HG03439 (cell line): ENCODE measurements around the gene KBTBD13.
"Not testable (repeated sequence)": the region's sequence is repeated elsewhere in the genome, so short reads cannot be mapped to it uniquely, and the experiment has no call there.

Experiments
- ATAC-seq: cut with Tn5 transposase; IDR thresholded peaks from one replicate; pipeline ENCODE4 v1.9.1; 2021; ENCODE audit warnings: mild to moderate bottlenecking, moderate library complexity; ENCODE audit not compliant: unreplicated experiment

The KBTBD13 gene

DNA sequence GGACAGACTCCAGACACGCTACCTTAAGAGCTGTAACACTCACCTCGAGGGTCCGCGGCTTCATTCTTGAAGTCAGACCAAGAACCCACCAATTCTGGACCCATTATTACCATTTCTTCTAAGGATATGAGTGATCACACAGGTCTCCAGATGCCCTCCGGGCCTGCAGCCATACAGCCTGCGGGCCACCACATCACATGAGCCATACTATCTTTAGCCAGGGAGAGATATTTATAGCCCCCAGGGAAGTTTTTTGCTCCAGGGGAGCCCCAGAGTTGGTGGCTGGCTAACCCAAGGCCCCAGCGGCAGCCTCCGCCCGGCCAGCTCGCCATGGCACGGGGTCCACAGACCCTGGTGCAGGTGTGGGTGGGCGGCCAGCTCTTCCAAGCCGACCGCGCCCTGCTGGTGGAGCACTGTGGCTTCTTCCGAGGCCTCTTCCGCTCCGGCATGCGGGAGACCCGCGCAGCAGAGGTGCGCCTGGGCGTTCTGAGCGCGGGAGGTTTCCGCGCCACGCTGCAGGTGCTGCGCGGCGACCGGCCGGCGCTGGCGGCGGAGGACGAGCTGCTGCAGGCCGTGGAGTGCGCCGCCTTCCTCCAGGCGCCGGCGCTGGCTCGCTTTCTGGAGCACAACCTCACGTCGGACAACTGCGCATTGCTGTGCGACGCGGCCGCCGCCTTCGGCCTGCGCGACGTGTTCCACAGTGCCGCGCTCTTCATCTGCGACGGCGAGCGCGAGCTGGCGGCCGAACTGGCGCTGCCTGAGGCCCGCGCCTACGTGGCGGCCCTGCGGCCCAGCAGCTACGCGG, at the start of gene KBTBD13:
Gene KBTBD13 (plus strand): TSS at position 261 of the 805 bp plus-strand sequence. CDS start 70 bp downstream, at position 331.
- no peak for ATAC-seq

DNA sequence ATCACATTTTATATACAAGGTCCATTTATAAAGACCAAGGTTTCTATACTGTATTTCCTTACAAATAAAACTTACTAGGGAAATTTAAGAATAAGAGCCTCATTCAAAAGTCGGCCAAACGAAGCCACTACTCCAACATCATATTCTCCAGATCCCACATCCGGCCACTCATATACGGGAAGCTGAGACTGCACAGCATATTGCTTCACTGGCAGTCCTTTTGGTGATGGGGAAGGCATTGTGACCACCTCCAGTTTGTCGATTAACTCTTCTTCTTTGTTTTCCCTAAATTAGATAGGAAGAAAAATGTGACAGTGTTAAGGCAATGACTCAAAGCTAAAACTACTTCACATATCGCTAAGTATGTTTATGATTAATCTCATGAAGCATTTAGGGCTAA, 49.8 kb upstream of the KBTBD13 start:
- ATAC-seq, result no peak

DNA sequence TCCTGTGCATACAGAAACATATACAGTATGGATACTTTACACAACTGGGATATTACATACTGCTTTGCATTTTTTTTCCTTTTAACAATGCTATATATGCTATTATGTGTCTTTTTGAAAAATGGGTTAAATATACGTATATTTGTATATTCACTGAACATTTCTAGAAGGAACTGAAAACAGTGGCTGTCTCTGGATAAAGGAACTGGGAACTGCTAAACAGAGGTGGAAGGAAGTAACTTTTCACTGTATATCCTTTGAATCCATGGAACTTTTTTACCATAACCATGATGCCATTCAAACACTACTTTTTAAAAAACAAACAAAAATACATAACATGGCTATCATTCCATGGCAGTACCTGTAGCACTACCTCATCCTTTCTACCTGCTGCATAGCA, 49.0 kb upstream of the KBTBD13 start:
- no peak for ATAC-seq

DNA sequence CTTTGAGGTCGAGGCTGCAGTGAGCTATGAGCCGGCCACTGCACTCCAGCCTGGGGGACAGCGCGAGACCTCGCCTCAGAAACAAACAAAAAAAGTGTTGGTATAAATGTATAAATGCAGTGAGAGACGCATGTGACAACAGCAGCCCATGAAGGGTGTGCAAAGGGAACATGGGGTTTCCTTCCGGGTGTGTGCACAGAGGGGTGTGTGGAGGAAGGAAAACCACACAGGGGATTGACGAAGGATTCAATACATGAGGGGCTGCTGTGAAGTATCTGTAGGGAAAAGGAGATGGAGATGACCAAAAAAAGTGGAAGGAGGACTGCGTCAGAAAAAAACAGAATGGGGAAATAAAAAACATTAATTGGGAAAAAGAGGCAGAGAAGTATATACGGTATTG, 48.2 kb upstream of the KBTBD13 start:
- no peak for ATAC-seq

DNA sequence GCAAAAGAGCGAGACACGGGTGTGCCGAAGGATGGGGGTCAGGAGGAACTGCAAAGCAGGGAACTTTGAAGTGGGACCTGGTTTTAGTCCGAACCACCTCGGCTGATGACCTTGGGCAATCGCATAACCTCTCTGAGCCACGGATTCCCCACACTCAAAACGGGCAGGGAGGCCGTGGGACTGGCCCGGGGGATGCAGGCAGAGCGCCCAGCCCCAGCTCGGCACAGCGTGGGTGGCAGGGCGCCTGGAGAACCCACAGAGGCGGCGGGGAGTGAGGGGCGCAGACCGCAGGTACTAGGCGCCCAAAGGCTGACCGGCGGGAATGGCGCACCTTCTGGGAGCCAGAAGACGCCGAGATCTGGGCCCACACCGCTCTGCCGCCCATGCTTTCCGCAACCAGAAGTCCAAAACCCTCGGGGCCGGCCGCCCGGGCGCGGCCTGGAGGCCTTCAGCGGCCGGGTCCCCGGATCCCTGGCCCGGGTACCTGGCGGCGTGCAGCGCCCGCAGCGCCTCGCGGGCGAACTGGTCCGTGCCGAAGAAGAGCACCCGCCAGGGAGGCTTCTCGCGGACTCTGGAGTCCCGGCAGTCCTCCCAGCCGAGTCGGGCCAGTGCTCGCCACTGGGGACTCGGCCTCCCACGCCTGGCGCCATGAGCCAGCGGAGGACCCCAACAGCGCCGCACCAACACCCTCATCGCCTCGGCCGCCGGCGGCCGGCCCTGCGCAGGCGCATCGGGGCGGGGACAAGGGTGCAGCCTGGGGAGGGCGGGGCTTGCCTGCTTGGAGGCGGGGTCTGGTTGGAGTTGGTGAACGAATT, 47.4 kb upstream of the KBTBD13 start, which contains the start of gene MTFMT:
Gene MTFMT (minus strand): TSS at position 719 of the 815 bp plus-strand sequence. CDS start 26 bp downstream, at position 693.
- ATAC-seq, result peak; percentile 65

DNA sequence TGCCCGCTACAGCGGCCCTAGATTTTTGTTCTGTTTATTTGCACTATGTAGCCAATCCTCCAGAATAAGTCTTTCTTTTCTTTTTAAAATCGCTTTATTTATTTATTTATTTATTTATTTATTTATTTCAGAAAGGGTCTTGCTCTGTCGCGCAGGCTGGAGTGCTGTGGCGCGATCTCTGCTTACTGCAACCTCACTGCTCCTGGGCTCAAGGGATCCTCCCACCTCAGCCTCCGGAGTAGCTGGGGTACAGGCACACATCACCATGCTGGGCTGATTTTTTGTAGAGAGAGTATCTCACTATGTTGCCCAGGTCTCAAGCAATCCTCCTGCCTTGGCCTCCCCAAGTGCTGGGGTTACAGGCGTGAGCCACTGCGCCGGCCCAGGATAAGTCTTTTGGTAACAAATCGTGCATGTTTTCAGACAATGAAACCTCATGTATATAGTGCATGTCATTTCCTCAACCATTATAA, 46.8 kb upstream of the KBTBD13 start:
- no peak for ATAC-seq

DNA sequence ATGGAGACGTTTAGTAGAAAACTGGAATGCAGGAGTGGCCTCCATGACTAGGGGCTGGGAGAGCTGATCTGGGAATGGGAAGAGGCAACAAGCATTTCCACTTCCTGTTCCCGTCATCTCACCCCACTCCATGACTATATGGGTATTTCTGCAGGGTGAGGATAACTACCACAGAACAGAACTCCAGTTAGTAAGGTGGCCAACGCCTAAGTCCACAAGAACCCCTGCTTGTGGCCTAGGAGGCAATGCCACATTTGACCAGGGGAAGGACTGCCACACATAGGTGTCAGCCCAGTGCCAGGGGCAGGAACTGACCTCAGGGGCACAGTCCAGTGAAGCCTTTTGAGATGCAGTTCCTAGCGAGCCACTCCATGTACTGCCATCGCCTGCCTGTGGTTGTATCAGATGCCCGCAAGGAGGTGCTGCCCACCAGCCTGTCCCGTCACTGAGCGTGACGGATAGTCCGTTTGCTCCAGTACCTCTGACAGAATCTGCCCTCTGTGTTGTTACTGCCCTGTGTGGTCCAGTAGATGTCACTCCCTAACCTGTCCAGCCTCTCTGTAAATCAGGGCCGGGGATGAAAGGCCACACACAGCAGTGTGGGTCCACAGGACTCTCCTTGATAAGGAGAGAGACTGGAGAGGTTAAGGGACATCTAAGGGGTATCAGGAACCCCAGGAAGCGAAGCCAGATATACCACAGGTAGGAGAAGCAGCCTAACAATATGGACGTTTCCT, 43.6 kb upstream of the KBTBD13 start:
- ATAC-seq, result no peak

DNA sequence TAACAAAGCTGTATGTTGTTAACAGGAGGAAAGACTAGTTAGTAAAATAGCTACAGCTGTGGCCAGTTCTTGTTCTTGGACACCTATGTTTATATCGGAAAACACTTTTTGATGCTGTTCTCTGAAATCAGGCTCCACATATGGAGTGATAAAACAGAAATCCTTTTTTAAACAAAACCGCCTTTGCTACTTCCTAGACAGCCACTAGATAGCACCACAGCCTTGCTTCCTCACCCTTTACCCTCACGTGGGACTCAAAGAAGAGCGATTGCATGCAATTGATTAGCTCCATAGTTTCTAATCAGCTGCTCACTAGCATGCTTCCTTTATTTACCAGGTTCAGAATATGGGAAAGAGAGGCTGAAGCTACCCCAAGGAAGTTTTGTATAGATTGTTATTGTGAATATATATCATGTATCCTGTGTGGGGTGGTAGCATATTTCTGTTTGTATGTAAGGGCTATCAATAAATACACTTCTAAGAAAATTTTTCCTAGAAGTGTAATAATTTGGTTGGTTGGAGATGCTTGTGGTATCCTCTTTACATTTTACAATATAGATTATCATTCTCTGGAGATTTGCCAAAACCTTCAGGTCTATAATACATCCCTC, 42.8 kb upstream of the KBTBD13 start:
- ATAC-seq, result no peak

DNA sequence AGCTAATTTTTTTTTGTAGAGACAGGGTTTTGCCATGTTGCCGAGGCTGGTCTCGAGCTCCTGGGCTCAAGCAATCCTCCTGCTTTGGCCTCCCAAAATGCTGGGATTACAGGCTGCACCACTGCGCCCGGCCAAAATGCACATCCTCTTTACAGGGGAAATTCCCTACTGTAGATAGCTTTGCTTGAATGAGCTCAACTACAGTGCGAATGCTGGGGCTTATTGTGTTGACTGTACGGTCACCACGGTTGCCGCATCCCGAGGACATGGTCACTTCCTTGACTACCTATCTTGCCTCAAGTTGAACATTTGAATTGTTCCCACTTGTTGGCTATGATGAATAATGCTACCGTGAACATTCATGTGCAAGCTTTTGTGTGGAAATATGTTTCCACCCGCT, 41.8 kb upstream of the KBTBD13 start:
- no peak for ATAC-seq

DNA sequence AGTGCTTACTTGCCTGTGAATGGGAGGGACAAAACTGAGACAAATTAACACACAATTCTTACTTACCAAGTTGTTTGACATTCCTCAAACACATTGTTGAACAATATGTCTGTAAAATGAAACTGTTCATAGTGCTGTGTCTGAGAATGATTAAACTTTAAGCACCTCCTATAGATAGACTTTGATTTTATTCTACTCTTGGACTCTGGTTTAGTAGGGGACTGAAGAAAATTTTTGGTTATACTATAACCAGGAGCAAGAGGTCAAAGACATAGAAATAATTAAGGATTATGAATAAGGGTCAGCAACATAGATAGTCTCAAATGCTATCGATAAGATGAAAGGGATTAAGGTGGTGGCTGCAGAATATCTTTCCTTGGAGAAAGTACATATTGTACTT, 39.2 kb upstream of the KBTBD13 start:
- ATAC-seq, result no peak

DNA sequence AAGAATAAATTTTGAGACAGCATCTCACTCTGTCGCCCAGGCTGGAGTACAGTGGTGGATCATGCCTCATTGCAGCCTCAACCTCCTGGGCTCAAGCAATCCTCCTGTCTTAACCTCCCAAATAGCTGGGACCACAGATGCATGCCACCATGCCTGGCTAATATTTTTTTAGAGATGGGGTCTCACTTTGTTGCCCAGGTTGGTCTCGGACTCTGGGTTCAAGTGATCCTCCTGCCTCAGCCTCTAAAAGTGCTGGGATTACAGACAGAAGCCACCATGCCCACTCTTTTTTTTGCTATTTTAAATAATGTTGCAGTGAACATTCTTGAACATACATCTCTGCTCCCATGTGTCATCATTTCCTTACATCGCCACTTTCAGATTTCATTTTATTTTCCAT, 38.1 kb upstream of the KBTBD13 start:
- no peak for ATAC-seq

DNA sequence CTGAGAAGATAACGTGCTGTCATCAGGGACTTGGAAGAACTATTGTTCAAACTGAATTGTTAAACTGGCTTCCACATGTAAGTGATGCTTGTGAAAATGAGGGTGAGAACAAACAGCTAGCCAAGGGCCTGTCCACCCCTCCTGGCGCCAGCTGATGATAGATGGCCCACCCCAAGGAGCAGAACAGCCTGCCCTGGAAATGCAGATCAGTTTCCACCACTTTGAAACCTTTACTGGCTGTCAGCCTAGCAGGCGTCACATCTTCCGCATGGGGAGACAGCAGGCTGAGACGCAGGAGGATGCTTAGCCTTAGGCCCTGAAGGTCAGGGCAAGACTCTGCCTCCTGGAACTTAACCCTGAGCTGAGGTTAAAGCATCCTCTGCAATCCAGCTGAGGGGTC, 37.7 kb upstream of the KBTBD13 start:
- no peak for ATAC-seq

DNA sequence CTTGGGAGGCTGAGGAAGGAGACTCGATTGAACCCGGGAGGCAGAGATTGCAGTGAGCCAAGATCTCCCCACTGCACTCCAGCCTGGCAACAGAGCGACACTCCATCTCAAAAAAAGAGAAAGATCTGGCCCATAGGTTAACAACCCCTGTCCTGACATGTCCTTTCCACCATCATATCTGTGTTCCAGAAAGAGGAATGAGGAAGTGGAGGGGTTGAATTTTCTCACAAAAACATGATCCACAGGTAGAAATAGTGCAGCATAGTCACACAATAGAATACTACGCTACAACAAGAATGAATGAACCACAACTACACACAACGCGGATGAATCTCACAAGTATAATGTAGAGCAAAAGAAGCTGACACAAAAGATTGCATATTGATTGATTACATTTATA, 36.1 kb upstream of the KBTBD13 start:
- no peak for ATAC-seq

DNA sequence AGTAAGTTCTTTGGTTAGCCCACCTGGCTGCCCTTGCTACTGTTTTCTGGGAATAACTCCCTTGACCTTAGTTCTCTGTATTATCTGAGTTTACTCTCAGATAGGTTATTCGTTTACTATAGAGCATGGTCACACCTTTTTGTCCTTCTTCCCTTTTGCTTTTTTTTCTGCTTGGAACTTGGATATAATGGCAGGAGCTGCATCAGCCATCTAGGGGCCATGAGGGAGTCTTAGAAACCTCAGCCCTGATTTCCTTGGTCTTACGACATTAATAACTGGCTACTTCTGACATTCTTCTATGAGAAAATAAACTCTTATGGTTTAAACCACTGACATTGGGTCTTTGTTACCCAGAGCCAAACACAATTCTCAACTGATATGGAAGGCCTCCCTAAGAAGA, 34.8 kb upstream of the KBTBD13 start:
- no peak for ATAC-seq

DNA sequence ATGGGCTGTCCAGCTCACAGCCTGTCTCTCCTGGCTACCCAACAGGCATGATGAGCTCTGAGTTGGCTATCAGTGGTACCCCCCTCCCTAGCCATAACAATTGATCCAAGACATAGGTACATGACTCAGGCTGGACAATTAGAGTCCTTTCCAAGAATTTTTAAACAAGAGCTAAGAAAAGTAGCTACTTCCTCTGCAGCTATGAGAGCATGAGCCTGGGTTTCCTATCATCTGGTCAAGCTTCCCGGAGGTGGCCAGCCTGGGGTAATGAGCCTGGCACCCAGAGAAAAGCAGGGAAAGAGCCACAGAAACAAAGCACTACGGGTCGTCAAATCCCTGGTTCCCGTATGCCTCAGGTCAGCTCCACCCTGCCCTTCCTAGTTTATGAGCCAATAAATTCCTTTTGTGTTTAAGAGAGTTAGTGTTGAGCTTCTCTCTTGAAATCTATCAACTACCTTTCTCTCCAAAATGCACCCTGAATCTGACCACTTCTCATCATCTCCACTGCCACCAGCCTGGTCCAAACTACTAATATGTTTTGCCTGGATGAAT, 33.7 kb upstream of the KBTBD13 start:
- no peak for ATAC-seq

DNA sequence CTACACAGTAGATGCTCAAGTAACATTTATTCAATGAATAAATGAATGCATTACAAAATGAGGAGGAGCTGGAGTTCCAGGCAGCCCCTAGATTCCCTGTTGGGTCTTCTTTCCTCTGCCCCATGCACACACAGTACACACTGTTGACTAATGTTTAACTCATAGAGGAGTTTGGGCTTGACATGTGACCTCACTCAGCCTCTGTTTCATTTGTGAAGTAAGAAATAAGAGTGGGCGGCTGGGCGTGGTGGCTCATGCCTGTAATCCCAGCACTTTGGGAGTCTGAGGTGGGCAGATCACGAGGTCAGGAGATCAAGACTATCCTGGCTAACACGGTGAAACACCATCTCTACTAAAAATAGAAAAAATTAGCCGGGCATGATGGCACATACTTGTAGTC, 32.3 kb upstream of the KBTBD13 start:
- not testable (repeated sequence) for ATAC-seq

DNA sequence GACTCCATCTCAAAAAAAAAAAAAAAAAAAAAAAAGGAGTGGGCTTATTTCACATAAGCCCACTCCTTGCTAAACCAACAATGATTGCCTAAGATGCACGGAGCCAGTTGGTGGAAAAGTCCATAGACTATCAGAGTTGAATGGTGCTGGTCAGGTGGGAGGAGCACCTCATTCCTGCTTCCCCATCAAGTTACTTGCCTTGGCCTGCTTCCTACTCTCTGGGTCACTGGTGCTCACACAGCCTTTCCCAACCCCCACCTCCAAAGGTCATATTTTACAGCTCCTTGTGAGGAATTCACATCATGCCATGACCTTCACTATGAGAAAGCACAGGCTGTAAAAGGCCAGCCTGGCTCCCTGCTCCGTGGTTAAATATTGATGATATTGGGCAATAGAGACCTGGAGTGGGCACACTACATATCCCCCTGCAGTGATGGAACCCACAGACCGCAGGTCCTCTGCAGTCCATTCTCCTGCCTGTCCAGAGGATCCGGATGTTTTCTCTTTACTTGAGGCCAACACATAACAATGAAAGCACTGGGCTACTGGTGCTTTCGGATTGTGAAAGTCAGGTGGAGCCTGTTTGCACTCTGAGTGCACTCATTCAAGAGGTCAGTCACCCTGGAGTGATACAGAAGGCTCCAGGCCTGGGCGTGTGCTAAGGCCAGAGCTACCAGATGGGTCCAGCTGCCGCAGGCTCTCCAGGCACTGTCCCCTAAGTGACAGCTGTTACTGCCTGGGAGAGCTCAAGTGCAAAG, 31.6 kb upstream of the KBTBD13 start, which contains the start of gene SLC51B:
Gene SLC51B (plus strand): TSS at position 664 of the 758 bp plus-strand sequence. CDS start 4,618 bp downstream, outside the sequence.
- ATAC-seq, result no peak

DNA sequence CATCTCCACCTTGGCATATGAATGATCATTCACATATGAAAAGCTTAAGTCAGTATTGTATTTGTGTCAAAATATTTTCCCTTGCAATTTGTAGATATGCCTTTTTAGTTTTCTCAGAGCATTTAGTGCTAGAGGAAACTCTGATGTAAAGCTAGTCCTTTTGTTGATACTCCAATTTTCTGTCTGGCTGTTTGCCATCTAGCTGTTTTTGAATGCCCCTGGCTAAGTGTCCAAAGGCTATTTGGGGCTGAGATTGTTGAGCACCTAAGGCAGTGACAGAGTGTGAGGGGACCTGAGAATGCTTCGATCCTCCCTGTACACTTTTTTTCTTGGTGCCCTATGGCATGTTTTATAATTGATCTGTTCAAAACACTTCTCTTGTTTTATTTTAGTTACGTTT, 28.3 kb upstream of the KBTBD13 start:
- ATAC-seq, result no peak

DNA sequence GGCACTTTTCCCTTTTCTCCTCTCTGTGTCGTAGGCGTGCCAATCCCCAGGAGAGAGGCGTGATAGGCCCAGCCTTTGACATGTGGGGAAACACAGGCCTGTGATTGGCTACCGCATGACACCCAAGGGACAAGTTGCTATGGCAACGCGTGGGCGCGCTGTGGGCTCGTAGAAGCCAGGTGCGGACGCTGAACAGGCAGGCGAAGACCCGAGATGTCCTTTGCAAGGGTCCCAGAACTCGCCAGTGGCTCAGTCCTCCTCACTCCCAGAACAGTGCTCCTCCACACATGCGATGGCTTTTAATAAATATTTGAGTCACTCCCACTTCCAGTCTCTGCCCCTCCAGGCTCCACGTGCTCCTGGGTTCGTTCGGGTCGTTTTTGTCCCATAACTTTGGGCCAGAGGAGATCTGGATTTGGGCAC, 27.1 kb upstream of the KBTBD13 start:
- peak; percentile 85 for ATAC-seq

DNA sequence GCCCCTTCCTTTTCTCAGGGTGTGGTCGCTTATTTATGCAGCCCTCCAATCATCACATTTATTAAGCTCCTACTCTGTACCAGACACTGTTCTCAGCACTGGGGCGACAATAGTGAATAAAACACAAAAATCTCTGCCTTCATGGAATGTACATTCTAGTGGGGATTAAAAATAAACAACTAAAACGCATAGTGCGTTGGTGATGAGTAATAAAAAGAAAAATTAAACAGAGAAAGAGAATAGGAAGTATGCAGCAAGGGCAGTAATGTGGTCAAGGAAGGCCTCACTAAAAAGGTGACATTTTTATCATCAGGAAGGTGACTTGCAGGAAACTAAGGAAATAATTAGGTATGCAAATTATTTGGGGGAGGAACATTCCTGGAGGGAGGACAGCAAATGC, 26.3 kb upstream of the KBTBD13 start:
- ATAC-seq, result no peak
